Measurements from ENCODE around the gene DOCK2.

The DOCK2 gene

GRCh38 chr5:169988947-169989346 lies 351.9 kb downstream of the DOCK2 start:
- no peak for DNase-seq (ENCODE audit: low read depth in 3 of 3)

GRCh38 chr5:169989365-169989764 lies 352.3 kb downstream of the DOCK2 start:
- no peak for DNase-seq (ENCODE audit: low read depth in 3 of 3)

- no peak for DNase-seq (ENCODE audit: low read depth in 3 of 3)
Measured at GRCh38 chr5:169991115-169991869, 354.2 kb downstream of the DOCK2 start.

GRCh38 chr5:169992789-169993484 lies 355.9 kb downstream of the DOCK2 start:
- no peak for DNase-seq (ENCODE audit: low read depth in 3 of 3)

GRCh38 chr5:169993485-169993790 lies 356.4 kb downstream of the DOCK2 start:
- DNase-seq (ENCODE audit: low read depth in 3 of 3), result no peak

- no peak for DNase-seq (ENCODE audit: low read depth in 3 of 3)
Measured at GRCh38 chr5:169997798-169998197, 360.7 kb downstream of the DOCK2 start.

GRCh38 chr5:169999621-170000020 lies 362.5 kb downstream of the DOCK2 start:
- DNase-seq (ENCODE audit: low read depth in 3 of 3), result no peak

GRCh38 chr5:170000155-170000554 lies 363.1 kb downstream of the DOCK2 start:
- no peak for DNase-seq (ENCODE audit: low read depth in 3 of 3)

- DNase-seq (ENCODE audit: low read depth in 3 of 3), result no peak
Measured at GRCh38 chr5:170006021-170006420, 368.9 kb downstream of the DOCK2 start.

GRCh38 chr5:170008376-170008775 lies 371.3 kb downstream of the DOCK2 start:
- DNase-seq (ENCODE audit: low read depth in 3 of 3), result no peak

- DNase-seq (ENCODE audit: low read depth in 3 of 3), result no peak
Measured at GRCh38 chr5:170010595-170010994, 373.5 kb downstream of the DOCK2 start.

- no peak for DNase-seq (ENCODE audit: low read depth in 3 of 3)
Measured at GRCh38 chr5:170011751-170012150, 374.7 kb downstream of the DOCK2 start.

- DNase-seq (ENCODE audit: low read depth in 3 of 3), result no peak
Measured at GRCh38 chr5:170012622-170013021, 375.5 kb downstream of the DOCK2 start.

- DNase-seq (ENCODE audit: low read depth in 3 of 3), result no peak
Measured at GRCh38 chr5:170020423-170020822, 383.3 kb downstream of the DOCK2 start.

GRCh38 chr5:170021506-170021905 lies 384.4 kb downstream of the DOCK2 start:
- no peak for DNase-seq (ENCODE audit: low read depth in 3 of 3)

- no peak for DNase-seq (ENCODE audit: low read depth in 3 of 3)
Measured at GRCh38 chr5:170025853-170026252, 388.8 kb downstream of the DOCK2 start.

- no peak for DNase-seq (ENCODE audit: low read depth in 3 of 3)
Measured at GRCh38 chr5:170028124-170028523, 391.0 kb downstream of the DOCK2 start.

- DNase-seq (ENCODE audit: low read depth in 3 of 3), result no peak
Measured at GRCh38 chr5:170034231-170034630, 397.2 kb downstream of the DOCK2 start.

- no peak for DNase-seq (ENCODE audit: low read depth in 3 of 3)
Measured at GRCh38 chr5:170038241-170038640, 401.2 kb downstream of the DOCK2 start.

GRCh38 chr5:170039830-170040229 lies 402.8 kb downstream of the DOCK2 start:
- DNase-seq (ENCODE audit: low read depth in 3 of 3), result no peak

GRCh38 chr5:170046241-170046640 lies 409.2 kb downstream of the DOCK2 start:
- no peak for DNase-seq (ENCODE audit: low read depth in 3 of 3)

- DNase-seq (ENCODE audit: low read depth in 3 of 3), result no peak
Measured at GRCh38 chr5:170049713-170050112, 412.6 kb downstream of the DOCK2 start.

- no peak for DNase-seq (ENCODE audit: low read depth in 3 of 3)
Measured at GRCh38 chr5:170053896-170054295, 416.8 kb downstream of the DOCK2 start.

GRCh38 chr5:170055606-170056005 lies 418.5 kb downstream of the DOCK2 start:
- no peak for DNase-seq (ENCODE audit: low read depth in 3 of 3)

Measured in stimulated activated CD4-positive, alpha-beta T cell treated with anti-CD3 and anti-CD28 coated beads, TNF-alpha, amount 100 ng/mL, for 4 hours (primary cell).